Adrenal gland (tissue), 5 donors: ENCODE measurements around the gene MCM5.

Experiments
- POLR2A ChIP-seq, 2 donors: fragments of 450-650 bp; IDR thresholded peaks; one replicate each; pipeline ENCODE4 v1.6.1; 2017; ENCODE audit warnings: antibody characterized with exemption in 2 of 2, mild to moderate bottlenecking in 2 of 2, moderate library complexity in 1 of 2
- TF ChIP-seq, protein P1 (sequence below), 6 experiments: fragments of 450-650 bp in 4 of 6; fragments of 200-600 bp in 2 of 6; sonication (generic) in 1 of 6; IDR thresholded peaks; 1 replicate in 5 of 6; 2 replicates in 1 of 6; pipeline versions ENCODE4 v1.5.1 to v1.8.0; 2016 to 2021; ENCODE audit warnings: antibody characterized with exemption in 6 of 6, mild to moderate bottlenecking in 2 of 6, moderate library complexity in 1 of 6
- donor health status: DM: no; HTN: no; CAD: no.

DNA sequence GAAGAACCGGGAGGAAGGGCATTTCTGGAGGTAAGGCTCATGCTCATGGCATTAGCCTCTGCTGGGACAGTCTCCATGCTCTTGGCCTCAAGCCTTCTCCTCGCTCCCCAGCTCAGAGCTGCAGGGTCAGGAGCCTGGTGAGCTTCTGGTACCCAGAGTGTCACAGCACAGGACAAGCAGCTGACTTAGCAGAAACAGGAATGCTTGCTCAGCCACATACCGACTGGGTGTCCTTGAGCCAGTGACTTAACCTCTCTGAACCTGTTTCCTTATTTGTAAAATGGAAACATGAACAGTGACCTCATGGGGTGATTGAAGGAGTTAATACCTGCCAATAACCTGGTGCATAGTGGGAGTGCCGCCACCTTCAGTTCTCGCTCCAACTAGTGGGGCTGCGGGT lies 72.5 kb downstream of the MCM5 start:
- TF ChIP-seq, protein P1, sequence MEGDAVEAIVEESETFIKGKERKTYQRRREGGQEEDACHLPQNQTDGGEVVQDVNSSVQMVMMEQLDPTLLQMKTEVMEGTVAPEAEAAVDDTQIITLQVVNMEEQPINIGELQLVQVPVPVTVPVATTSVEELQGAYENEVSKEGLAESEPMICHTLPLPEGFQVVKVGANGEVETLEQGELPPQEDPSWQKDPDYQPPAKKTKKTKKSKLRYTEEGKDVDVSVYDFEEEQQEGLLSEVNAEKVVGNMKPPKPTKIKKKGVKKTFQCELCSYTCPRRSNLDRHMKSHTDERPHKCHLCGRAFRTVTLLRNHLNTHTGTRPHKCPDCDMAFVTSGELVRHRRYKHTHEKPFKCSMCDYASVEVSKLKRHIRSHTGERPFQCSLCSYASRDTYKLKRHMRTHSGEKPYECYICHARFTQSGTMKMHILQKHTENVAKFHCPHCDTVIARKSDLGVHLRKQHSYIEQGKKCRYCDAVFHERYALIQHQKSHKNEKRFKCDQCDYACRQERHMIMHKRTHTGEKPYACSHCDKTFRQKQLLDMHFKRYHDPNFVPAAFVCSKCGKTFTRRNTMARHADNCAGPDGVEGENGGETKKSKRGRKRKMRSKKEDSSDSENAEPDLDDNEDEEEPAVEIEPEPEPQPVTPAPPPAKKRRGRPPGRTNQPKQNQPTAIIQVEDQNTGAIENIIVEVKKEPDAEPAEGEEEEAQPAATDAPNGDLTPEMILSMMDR (IDR thresholded peaks at IDR 0.05), result no peak
- no peak for TF ChIP-seq POLR2A (IDR thresholded peaks at IDR 0.05)
